Pancreas (tissue), 10 donors: ENCODE data around the gene GLDC. TPM values are rescaled to one million over a fixed set of nuclear protein-coding genes. Genes with fewer than 3 reads are reported as not detected.

ENCODE experiments used
- ATAC-seq, 4 donors: fragments of 200-7000 bp; cut with Tn5 transposase; one replicate each; pipeline versions ENCODE4 v1.8.0 to v1.9.1; 2020; ENCODE audit warnings: mild to moderate bottlenecking in 4 of 4, moderate library complexity in 4 of 4
- DNase-seq, 6 donors: peaks; one replicate each; pipeline ENCODE4 v3.0.0-alpha.2; 2020
- FAIRE-seq: peaks from 2 replicates; lab custom pipeline; 2012; peaks lifted over from hg19 to GRCh38; lab: Jason Lieb, UNC
- H3K27ac ChIP-seq, 4 donors: fragments of 200-600 bp; sonication (generic); 1 replicate in 3 of 4; 2 replicates in 1 of 4; pipeline versions ENCODE4 v1.5.0 to v1.8.0; 2020
- H3K27me3 ChIP-seq, 4 donors: fragments of 200-600 bp; one replicate each; pipeline ENCODE4 v1.8.0; 2021
- H3K36me3 ChIP-seq, 3 donors: fragments of 200-600 bp; sonication (generic) in 1 of 3; one replicate each; pipeline versions ENCODE4 v1.5.0 to v1.8.0; 2020 to 2021
- H3K4me1 ChIP-seq, 3 donors: fragments of 200-600 bp; one replicate each; pipeline ENCODE4 v1.8.0; 2021
- H3K4me3 ChIP-seq, 4 donors: fragments of 200-600 bp; sonication (generic) in 2 of 4; one replicate each; pipeline versions ENCODE4 v1.5.0 to v1.8.0; 2020 to 2021
- H3K9me3 ChIP-seq, 4 donors: fragments of 200-600 bp; one replicate each; pipeline ENCODE4 v1.8.0; 2021
- CTCF ChIP-seq, 4 donors: fragments of 200-600 bp; sonication (generic) in 3 of 4; IDR thresholded peaks; one replicate each; pipeline versions ENCODE4 v1.5.0 to v1.8.0; 2021; ENCODE audit warnings: antibody characterized with exemption in 4 of 4
- WGBS, 2 donors: extraction: QIAGEN DNeasy Blood & Tissue Kit; methylation state at CpG; one replicate each; pipeline ENCODE4 v1.1.7; 2013; 5-methylcytosine and 5-hydroxymethylcytosine counted together
- intact Hi-C, 3 donors: fragments of 100-400 bp; cut with DNase I; formaldehyde crosslinking; loops; one replicate each; pipeline versions ENCODE4 v1.11.1 to v1.14.2; 2022
- polyA plus RNA-seq, 2 donors: library from polyadenylated mRNA; stranded (reverse); fragments of 200-250 nt; gene quantifications; one replicate each; pipeline ENCODE4 v1.2.3, GENCODE V29; 2013
- total RNA-seq, 6 donors: library from RNA; stranded (reverse); fragmentation: NEBNext Ultra II Directional in 4 of 6; extraction: Animal tissue kit (Norgen Biotek cat#: 25700) in 4 of 6; gene quantifications; one replicate each; pipeline versions ENCODE4 v1.2.1 to v1.2.4, GENCODE V29; 2021 to 2023
- donor health status: healthy with polysubstance abuse.
- donor health status: DM: no; HTN: no; CAD: no; lungs with moderate emphysema.
- donor health status: DM: no; HTN: no; CAD: no.
- donor health status: control.
- donor health status: control.
- donor health status: Bipolar disorder and iron deficiency.
- donor health status: DM: yes; HTN: yes; CAD: no.
- donor health status: DM: no; HTN: no; CAD: no.
- donor health status: DM: no; HTN: no; CAD: no.
- donor health status: DM: yes; HTN: yes; CAD: no.

Gene GLDC
- total and polyA plus RNA-seq, 8 donors = 0.15 to 1.2 (median 0.47) TPM; not detected in 3

- WGBS, 2 donors = 57 to 62% methylated on average over 9 of the region's 9 CpGs
- ATAC-seq (no peak), FAIRE-seq (no peak), DNase-seq (no peak)
- no peaks in the 10 kb centered on the region for H3K27me3 ChIP-seq
- intact Hi-C loops = no loop called here
- no peaks in the 10 kb centered on the region for H3K4me1 ChIP-seq
- H3K9me3 ChIP-seq = no peaks in the 10 kb centered on the region
- H3K4me3 ChIP-seq = no peak overlapping the region
- no peak for TF ChIP-seq CTCF (IDR thresholded peaks at IDR 0.05)
- no peaks in the 10 kb centered on the region for H3K36me3 ChIP-seq
- H3K27ac ChIP-seq = no peak overlapping the region
Observed at GRCh38 chr9:6616951-6617602, 28.5 kb downstream of the GLDC start.

- intact Hi-C loops = no loop called here
- no peaks in the 10 kb centered on the region for H3K4me1 ChIP-seq
- no peaks in the 10 kb centered on the region for H3K27me3 ChIP-seq
- no peaks in the 10 kb centered on the region for H3K36me3 ChIP-seq
- no peak overlapping the region for H3K27ac ChIP-seq
- no peak for TF ChIP-seq CTCF (IDR thresholded peaks at IDR 0.05)
- FAIRE-seq (no peak), DNase-seq (no peak), ATAC-seq (no peak)
- WGBS, 2 donors = 91 to 94% methylated on average over 5 of the region's 5 CpGs
- H3K9me3 ChIP-seq = no peaks in the 10 kb centered on the region
- no peak overlapping the region for H3K4me3 ChIP-seq
Observed at GRCh38 chr9:6614489-6614888, 31.0 kb downstream of the GLDC start.

GRCh38 chr9:6611865-6612264 lies 33.7 kb downstream of the GLDC start:
- ATAC-seq (no peak), DNase-seq (no peak), FAIRE-seq (no peak)
- 68 to 71% methylated on average over 1 of the region's 1 CpG for WGBS, 2 donors
- no peaks in the 10 kb centered on the region for H3K27me3 ChIP-seq
- H3K4me1 ChIP-seq = no peaks in the 10 kb centered on the region
- H3K4me3 ChIP-seq = no peak overlapping the region
- no peak for TF ChIP-seq CTCF (IDR thresholded peaks at IDR 0.05)
- no peak overlapping the region for H3K27ac ChIP-seq
- H3K9me3 ChIP-seq = no peaks in the 10 kb centered on the region
- intact Hi-C loops = no loop called here
- no peaks in the 10 kb centered on the region for H3K36me3 ChIP-seq

GRCh38 chr9:6610073-6610472 lies 35.5 kb downstream of the GLDC start:
- 88 to 98% methylated on average over 2 of the region's 2 CpGs for WGBS, 2 donors
- no peak for TF ChIP-seq CTCF (IDR thresholded peaks at IDR 0.05)
- no peak for FAIRE-seq
- Histone ChIP-seq H3K9me3 (no peaks in the 10 kb centered on the region), H3K27ac (no peak overlapping the region), H3K4me1 (no peaks in the 10 kb centered on the region), H3K4me3 (no peak overlapping the region), H3K27me3 (no peaks in the 10 kb centered on the region), H3K36me3 (no peaks in the 10 kb centered on the region)
- ATAC-seq = no peak
- intact Hi-C loops = no loop called here
- no peak for DNase-seq

GRCh38 chr9:6609497-6610016 lies 36.0 kb downstream of the GLDC start:
- no peak overlapping the region for H3K27ac ChIP-seq
- no peak for ATAC-seq

More at GRCh38 chr9:6609497-6610016, 36.0 kb downstream of the GLDC start:
- intact Hi-C loops = no loop called here
- WGBS, 2 donors = 86% methylated on average over 11 of the region's 11 CpGs
- Histone ChIP-seq H3K36me3 (no peaks in the 10 kb centered on the region), H3K4me1 (no peaks in the 10 kb centered on the region), H3K27me3 (no peaks in the 10 kb centered on the region), H3K9me3 (no peaks in the 10 kb centered on the region), H3K4me3 (no peak overlapping the region)
- no peak for FAIRE-seq
- TF ChIP-seq CTCF (IDR thresholded peaks at IDR 0.05) = no peak
- peak in 1 of 6 donors; percentile 32 for DNase-seq
